Esophagus (tissue), 2 donors: ENCODE measurements around the gene SHF. TPM values are rescaled to one million over a fixed set of nuclear protein-coding genes. Genes with fewer than 3 reads are reported as not detected.
"Not testable (repeated sequence)": the region's sequence is repeated elsewhere in the genome, so short reads cannot be mapped to it uniquely, and the experiment has no call there.

Experiments
- H3K27ac ChIP-seq, 2 donors: one replicate each; pipeline ENCODE4 v1.5.1; 2013; ENCODE audit warnings: low read depth in 2 of 2, mild to moderate bottlenecking in 2 of 2, inconsistent platforms in 1 of 2, low read length in 1 of 2, moderate library complexity in 1 of 2
- H3K27me3 ChIP-seq, 2 donors: one replicate each; pipeline ENCODE4 v1.6.1; 2013; ENCODE audit warnings: low read length in 2 of 2, control low read depth in 1 of 2, mild to moderate bottlenecking in 1 of 2; ENCODE audit not compliant: insufficient read depth in 2 of 2, control insufficient read depth in 1 of 2
- H3K36me3 ChIP-seq, 2 donors: one replicate each; pipeline ENCODE4 v1.6.1; 2013; ENCODE audit warnings: low read length in 1 of 2; ENCODE audit not compliant: control insufficient read depth in 2 of 2, insufficient read depth in 2 of 2
- H3K4me1 ChIP-seq, 2 donors: one replicate each; pipeline ENCODE4 v1.6.1; 2013; ENCODE audit warnings: low read length in 1 of 2; ENCODE audit not compliant: control insufficient read depth in 2 of 2, insufficient read depth in 2 of 2
- H3K4me3 ChIP-seq, 2 donors: one replicate each; pipeline ENCODE4 v1.5.1; 2013; ENCODE audit warnings: low read length in 2 of 2, mild to moderate bottlenecking in 2 of 2, low read depth in 1 of 2, moderate library complexity in 1 of 2
- H3K9me3 ChIP-seq, 2 donors: one replicate each; pipeline ENCODE4 v1.6.1; 2013; ENCODE audit warnings: mild to moderate bottlenecking in 2 of 2, low read depth in 1 of 2, low read length in 1 of 2, moderate library complexity in 1 of 2; ENCODE audit not compliant: control insufficient read depth in 2 of 2, insufficient read depth in 1 of 2
- WGBS, 2 donors: extraction: QIAGEN DNeasy Blood & Tissue Kit; methylation state at CpG; one replicate each; pipeline ENCODE4 v1.1.7; 2013; 5-methylcytosine and 5-hydroxymethylcytosine counted together
- polyA plus RNA-seq, 2 donors: library from polyadenylated mRNA; stranded (reverse); fragments of 200-250 nt; gene quantifications; one replicate each; pipeline ENCODE4 v1.2.3, GENCODE V29; 2013
- donor health status: healthy with polysubstance abuse.
- donor health status: Bipolar disorder and iron deficiency.

Gene SHF, protein sequence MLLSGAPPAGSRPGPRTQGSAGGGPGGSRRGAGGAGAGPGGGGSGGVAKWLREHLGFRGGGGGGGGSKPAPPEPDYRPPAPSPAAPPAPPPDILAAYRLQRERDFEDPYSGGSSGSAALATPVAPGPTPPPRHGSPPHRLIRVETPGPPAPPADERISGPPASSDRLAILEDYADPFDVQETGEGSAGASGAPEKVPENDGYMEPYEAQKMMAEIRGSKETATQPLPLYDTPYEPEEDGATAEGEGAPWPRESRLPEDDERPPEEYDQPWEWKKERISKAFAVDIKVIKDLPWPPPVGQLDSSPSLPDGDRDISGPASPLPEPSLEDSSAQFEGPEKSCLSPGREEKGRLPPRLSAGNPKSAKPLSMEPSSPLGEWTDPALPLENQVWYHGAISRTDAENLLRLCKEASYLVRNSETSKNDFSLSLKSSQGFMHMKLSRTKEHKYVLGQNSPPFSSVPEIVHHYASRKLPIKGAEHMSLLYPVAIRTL
- polyA plus RNA-seq, result 1 to 10 TPM; 2.1 to 2.4 TPM

DNA sequence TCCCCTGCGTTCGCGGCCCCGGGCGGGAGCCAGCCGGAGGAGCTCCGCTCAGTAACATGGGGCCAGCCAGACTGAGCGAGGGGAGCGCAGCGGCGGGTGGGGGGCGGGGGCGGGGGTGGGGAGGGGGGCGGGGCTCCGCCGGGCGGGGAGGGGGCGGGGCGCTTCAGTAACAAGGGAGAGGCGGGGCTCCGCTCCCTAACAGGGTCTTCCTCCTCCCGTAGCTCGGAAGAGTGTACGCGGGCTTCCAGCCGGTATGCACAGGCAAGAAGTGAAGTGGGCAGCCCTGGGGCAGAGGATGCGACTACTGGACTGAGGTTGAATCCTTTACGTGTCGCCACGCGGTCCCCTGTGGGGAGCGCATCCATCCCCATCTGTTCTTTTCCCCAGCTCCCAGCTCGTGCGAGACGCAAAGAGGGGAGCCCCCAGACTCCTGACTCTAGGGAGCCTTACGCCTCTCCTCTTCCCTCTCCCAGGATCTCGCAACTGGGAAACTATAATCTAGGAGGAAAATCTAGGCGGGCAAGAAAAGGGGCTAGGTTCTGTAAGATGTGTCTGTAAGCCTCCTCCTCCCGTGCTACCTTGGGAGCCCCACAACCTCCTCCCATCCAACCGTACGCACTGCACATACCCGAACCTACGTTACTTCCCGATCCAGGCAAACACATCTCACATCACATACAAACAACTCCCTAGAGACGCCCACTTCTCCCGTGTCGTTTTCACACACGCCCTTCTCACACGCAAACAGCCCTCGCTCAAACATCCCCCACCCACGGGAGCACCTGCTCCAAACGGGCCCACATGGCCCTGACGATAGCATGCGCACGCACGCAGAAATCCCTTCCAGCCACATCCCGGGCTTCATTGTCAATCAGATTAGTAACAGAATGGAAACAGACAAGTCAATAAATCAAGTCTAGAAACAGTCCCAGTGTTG is at the start of gene SHF:
Gene SHF, minus strand, starts transcription at position 73 of the 937 bp plus-strand sequence. Its CDS starts 15 bp downstream, at position 58.
- Histone ChIP-seq H3K9me3 (no peaks in the 10 kb centered on the region), H3K27me3 (no peaks in the 10 kb centered on the region), H3K36me3 (no peaks in the 10 kb centered on the region), H3K27ac (peak within 1 kb of the TSS; percentile 51 to 73), H3K4me3 (peak within 1 kb of the TSS; percentile 53 to 59), H3K4me1 (peaks cover 3 to 8% of the 10 kb centered on the region in 2 donors)
- WGBS, 2 donors, result 1% methylated on average over 37 to 53 of the region's 57 CpGs

GRCh38 chr15:45236806-45237205 is 49.0 kb upstream of the SHF start:
- peaks cover 7 to 11% of the 10 kb centered on the region in 2 donors for H3K9me3 ChIP-seq
- not testable (repeated sequence) for H3K4me3 ChIP-seq, H3K36me3 ChIP-seq, H3K27me3 ChIP-seq, H3K4me1 ChIP-seq
- peak overlapping the region in 1 of 2 donors; percentile 4 for H3K27ac ChIP-seq
- 54% methylated on average over 6 of the region's 6 CpGs for WGBS, 2 donors

DNA sequence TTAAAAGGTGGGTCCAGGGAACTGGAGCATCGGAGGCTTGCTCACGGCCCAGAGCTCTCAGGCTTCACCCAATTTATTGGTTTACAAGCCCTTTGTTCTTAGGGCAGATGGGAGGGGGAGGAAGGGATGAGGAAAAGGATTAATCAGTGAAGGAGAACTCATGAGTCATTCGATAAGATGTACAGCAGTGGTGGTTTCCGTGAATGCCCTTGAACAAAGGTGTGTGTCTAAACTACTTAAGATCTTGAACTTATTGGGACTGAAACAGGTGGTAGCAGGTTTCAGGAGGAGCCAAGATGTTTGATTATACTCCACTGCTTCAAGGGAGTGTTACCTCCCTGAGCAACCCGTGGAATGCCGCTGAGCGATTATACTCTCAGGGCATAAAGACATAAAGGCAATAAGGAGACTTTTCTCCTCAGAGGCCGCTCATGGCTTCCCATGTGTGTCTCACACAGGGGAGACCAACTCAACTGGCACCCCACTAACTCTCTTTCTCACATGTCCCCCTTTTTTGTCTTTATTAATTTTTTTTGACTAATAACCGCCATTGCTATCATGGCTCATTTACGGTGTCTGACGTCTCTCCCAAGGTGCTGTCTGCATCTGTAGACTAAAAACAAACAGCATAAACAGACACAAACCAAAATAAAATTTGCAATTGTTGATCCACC is 46.9 kb upstream of the SHF start:
- Histone ChIP-seq H3K4me3 (no peak overlapping the region), H3K9me3 (peaks cover 0 to 2% of the 10 kb centered on the region in 2 donors), H3K4me1 (peaks cover 0 to 3% of the 10 kb centered on the region in 2 donors), H3K36me3 (no peaks in the 10 kb centered on the region), H3K27ac (peak overlapping the region in 1 of 2 donors; percentile 14), H3K27me3 (no peaks in the 10 kb centered on the region)
- 58 to 63% methylated on average over 11 of the region's 11 CpGs for WGBS, 2 donors

- no peaks in the 10 kb centered on the region for H3K27me3 ChIP-seq
- peaks cover 0 to 3% of the 10 kb centered on the region in 2 donors for H3K4me1 ChIP-seq
- H3K36me3 ChIP-seq, result no peaks in the 10 kb centered on the region
- no peak overlapping the region for H3K4me3 ChIP-seq
- no peaks in the 10 kb centered on the region for H3K9me3 ChIP-seq
- H3K27ac ChIP-seq, result no peak overlapping the region
- WGBS, 2 donors, result 85 to 91% methylated on average over 4 of the region's 4 CpGs
Observed at GRCh38 chr15:45231864-45232562, 44.2 kb upstream of the SHF start.

DNA sequence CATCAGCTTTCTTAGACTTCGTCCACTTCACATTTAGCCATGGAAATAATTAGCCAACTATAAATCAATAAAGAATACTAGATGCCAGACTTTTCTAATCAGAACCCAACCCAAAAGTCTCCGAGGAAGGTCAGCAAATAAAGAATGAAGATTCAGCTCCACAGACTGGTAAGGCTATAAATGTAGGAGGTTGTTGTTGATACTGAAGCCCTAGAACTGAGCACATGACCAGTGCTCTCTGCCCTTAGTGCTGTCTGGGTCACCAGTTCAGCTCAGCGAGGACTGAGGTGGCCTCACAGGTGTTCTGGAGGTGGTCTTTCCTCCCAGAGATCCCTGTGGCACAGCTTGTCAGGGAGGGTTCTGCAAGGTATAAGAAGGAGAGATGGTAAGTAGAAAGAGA is 43.4 kb upstream of the SHF start:
- 61 to 80% methylated on average over 3 of the region's 3 CpGs for WGBS, 2 donors
- H3K27me3 ChIP-seq, result no peaks in the 10 kb centered on the region
- H3K27ac ChIP-seq, result no peak overlapping the region
- H3K4me1 ChIP-seq, result peaks cover 0 to 3% of the 10 kb centered on the region in 2 donors
- H3K36me3 ChIP-seq, result no peaks in the 10 kb centered on the region
- H3K9me3 ChIP-seq, result no peaks in the 10 kb centered on the region
- H3K4me3 ChIP-seq, result no peak overlapping the region

DNA sequence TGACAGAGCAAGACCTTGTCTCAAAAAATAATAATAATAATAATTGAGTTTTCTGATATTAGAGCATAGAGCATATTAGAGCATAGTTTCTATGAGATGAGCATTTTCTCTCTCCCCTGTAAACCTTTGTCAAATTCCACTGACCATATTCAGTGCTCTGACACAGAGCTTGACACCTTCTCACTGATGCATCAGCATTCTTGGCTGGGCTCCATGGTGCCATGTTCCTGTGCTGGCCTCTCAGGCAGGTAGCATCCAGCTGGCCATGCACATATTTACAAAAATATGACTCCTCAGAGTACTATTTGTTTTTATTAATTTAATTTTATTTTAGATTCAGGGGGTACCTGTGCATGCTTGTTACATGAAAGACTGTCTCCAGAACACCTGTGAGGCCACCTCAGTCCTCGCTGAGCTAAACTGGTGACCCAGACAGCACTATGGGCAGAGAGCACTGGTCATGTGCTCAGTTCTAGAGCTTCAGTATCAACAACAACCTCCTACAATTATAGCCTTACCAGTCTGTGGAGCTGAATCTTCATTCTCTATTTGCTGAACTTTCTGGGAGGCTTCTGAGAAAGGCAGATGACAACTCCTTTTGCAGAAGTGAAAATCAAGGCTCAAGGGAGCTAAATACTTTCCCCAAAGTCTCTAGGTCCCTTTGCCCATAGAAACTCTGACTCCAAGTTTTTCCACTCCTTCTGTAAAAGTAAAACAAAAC is 42.6 kb upstream of the SHF start:
- WGBS, 2 donors, result 0% methylated on average over 1 of the region's 1 CpG
- Histone ChIP-seq H3K36me3 (no peaks in the 10 kb centered on the region), H3K27me3 (no peaks in the 10 kb centered on the region), H3K4me1 (peaks cover 0 to 3% of the 10 kb centered on the region in 2 donors), H3K4me3 (no peak overlapping the region), H3K27ac (no peak overlapping the region), H3K9me3 (no peaks in the 10 kb centered on the region)

- H3K4me1 ChIP-seq, result peaks cover 0 to 3% of the 10 kb centered on the region in 2 donors
- WGBS, 2 donors, result 50 to 70% methylated on average over 5 of the region's 5 CpGs
- H3K36me3 ChIP-seq, result no peaks in the 10 kb centered on the region
- H3K4me3 ChIP-seq, result no peak overlapping the region
- no peaks in the 10 kb centered on the region for H3K27me3 ChIP-seq
- peak overlapping the region in 1 of 2 donors; percentile 55 for H3K27ac ChIP-seq
- no peaks in the 10 kb centered on the region for H3K9me3 ChIP-seq
Observed at GRCh38 chr15:45228931-45229330, 41.2 kb upstream of the SHF start.

GRCh38 chr15:45225506-45226273 is 37.9 kb upstream of the SHF start:
- no peaks in the 10 kb centered on the region for H3K4me1 ChIP-seq
- no peaks in the 10 kb centered on the region for H3K36me3 ChIP-seq
- H3K27ac ChIP-seq, result no peak overlapping the region
- H3K27me3 ChIP-seq, result peaks cover 0 to 4% of the 10 kb centered on the region in 2 donors
- H3K4me3 ChIP-seq, result no peak overlapping the region
- no peaks in the 10 kb centered on the region for H3K9me3 ChIP-seq
- WGBS, 2 donors, result 77 to 78% methylated on average over 11 of the region's 11 CpGs
